ENCODE measurements around the gene APEX1.

APEX1 gene

GRCh38 chr14:20454516-20455354, at the start of gene APEX1, which contains the start of gene OSGEP:
Gene APEX1, plus strand, starts transcription at chr14:20455226. Its CDS starts 420 bp downstream, at chr14:20455646.
Gene OSGEP, minus strand, starts transcription at chr14:20454812. Its CDS starts 129 bp downstream, at chr14:20454683.
- DNase-seq (ENCODE audit: insufficient read length, low spot score) (peak; percentile 86), FAIRE-seq (peak; percentile 75)
- TF ChIP-seq, protein P1, sequence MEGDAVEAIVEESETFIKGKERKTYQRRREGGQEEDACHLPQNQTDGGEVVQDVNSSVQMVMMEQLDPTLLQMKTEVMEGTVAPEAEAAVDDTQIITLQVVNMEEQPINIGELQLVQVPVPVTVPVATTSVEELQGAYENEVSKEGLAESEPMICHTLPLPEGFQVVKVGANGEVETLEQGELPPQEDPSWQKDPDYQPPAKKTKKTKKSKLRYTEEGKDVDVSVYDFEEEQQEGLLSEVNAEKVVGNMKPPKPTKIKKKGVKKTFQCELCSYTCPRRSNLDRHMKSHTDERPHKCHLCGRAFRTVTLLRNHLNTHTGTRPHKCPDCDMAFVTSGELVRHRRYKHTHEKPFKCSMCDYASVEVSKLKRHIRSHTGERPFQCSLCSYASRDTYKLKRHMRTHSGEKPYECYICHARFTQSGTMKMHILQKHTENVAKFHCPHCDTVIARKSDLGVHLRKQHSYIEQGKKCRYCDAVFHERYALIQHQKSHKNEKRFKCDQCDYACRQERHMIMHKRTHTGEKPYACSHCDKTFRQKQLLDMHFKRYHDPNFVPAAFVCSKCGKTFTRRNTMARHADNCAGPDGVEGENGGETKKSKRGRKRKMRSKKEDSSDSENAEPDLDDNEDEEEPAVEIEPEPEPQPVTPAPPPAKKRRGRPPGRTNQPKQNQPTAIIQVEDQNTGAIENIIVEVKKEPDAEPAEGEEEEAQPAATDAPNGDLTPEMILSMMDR (IDR thresholded peaks at IDR 0.05; ENCODE audit: insufficient read depth, missing control alignments) = no peak

- TF ChIP-seq, protein P1 (IDR thresholded peaks at IDR 0.05; ENCODE audit: insufficient read depth, missing control alignments) = no peak
- no peak for FAIRE-seq
These were observed 45.8 kb upstream of the APEX1 start for GRCh38 chr14:20409226-20409625.

DNA sequence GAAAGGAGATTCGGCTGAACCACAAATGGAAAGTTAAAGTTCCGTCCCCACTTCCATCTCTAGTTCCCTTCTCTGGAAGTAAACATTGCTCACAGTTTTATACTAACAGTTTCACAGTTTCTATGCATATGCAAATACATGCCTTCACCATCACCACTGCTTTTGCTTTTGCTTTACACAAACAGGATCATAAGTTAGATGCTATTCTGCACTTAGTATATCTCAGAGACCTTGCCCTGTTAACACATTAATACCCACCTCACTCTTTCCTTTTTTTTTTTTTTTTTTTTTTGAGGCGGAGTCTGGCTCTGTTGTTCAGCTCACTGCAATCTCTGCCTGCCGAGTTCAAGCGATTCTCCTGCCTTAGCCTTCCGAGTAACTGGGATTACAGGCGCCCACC, 42.6 kb upstream of the APEX1 start:
- FAIRE-seq (no peak), DNase-seq (ENCODE audit: insufficient read length, low spot score) (no peak)
- TF ChIP-seq, protein P1 (IDR thresholded peaks at IDR 0.05; ENCODE audit: insufficient read depth, missing control alignments) = no peak

More at GRCh38 chr14:20409226-20409625, 45.8 kb upstream of the APEX1 start:
- DNase-seq (ENCODE audit: insufficient read length, low spot score) = no peak

DNA sequence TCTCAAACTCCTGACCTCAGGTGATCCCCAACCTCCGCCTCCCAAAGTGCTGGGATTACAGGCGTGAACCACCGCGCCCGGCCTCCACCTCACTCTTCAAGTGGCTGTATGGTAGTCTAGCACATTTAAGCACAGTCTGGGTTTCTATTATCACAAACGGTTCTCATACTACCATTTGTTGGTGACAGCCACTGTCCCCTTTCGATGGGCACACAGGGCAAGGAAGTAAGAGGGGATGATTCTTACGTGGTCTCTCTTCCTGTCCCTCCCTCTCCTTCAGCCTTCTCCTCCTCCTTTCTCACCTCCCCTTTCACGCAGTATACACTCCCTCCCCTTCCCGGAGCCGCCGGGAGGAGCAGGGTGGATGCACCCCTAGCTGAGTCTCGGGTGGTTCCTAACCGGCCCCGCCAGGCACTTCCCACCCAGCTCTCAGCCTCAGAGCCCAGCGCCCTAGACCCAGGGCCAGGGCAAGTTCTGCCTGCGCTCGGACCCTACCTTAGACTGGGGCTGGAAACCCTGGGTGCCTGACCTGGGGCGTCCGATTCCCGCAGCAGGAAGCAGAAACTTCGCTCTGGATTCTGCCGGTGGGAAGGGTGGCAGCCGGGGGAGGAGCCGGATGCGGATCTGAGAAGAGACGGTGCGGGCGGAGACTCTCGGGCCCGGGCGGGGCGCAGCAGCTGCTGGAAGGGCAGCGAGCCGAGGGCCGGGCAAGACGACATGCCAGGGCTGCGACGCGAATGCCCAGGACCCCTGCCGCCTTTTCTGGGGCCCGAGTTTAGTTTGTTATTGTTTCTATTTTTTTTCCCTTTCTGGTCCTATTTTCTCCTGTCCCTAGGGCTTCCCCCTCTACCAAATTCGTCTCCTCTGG, 41.9 kb upstream of the APEX1 start, which contains the start of gene TEP1:
Gene TEP1, minus strand, starts transcription at position 626 of the 868 bp plus-strand sequence. CDS start 5,062 bp downstream, outside the sequence.
- TF ChIP-seq, protein P1 (IDR thresholded peaks at IDR 0.05; ENCODE audit: insufficient read depth, missing control alignments) = no peak
- DNase-seq (ENCODE audit: insufficient read length, low spot score) (peak; percentile 50), FAIRE-seq (no peak)

DNA sequence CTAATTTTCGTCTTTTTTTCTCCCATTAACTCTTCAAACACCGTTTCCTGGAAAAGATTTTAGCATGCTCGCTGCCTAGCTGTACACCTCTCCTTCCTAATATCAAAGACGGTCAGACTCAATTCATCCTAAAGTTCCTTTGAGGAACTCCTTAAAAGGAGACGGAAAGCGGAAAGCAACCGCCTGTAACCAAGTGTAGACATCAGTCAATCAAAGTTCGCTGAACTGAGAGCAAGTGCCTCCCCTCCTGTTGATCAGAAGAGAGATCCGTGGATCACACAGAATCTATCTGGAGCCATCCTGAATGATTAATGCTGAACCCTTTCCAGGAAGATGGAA, 41.3 kb upstream of the APEX1 start:
- DNase-seq (ENCODE audit: insufficient read length, low spot score) (no peak), FAIRE-seq (no peak)
- TF ChIP-seq, protein P1 (IDR thresholded peaks at IDR 0.05; ENCODE audit: insufficient read depth, missing control alignments) = no peak

- no peak for FAIRE-seq
- DNase-seq (ENCODE audit: insufficient read length, low spot score) = no peak
- TF ChIP-seq, protein P1 (IDR thresholded peaks at IDR 0.05; ENCODE audit: insufficient read depth, missing control alignments) = peak; percentile 68
These were observed 39.2 kb upstream of the APEX1 start for GRCh38 chr14:20415782-20416206.
